MG63 (cell line): ENCODE results near the gene TRA2B. TPM values are rescaled to one million over a fixed set of nuclear protein-coding genes. Genes with fewer than 3 reads are reported as not detected.
"Not testable (repeated sequence)": the region's sequence is repeated elsewhere in the genome, so short reads cannot be mapped to it uniquely, and the experiment has no call there.

ENCODE experiments used
- DNase-seq: peaks from one replicate; pipeline ENCODE4 v3.0.0-alpha.2; 2020
- H3K27me3 ChIP-seq: fragments of 250-450 bp; sonication (Bioruptor Pico); 2 replicates; pipeline ENCODE4 v1.5.1; 2020; ENCODE audit warnings: mild to moderate bottlenecking, moderate library complexity
- H3K36me3 ChIP-seq: fragments of 250-450 bp; sonication (Bioruptor Pico); 2 replicates; pipeline ENCODE4 v1.5.1; 2020; ENCODE audit warnings: mild to moderate bottlenecking, moderate library complexity
- H3K4me3 ChIP-seq: fragments of 250-450 bp; sonication (Bioruptor Pico); 2 replicates; pipeline ENCODE4 v1.5.1; 2020; ENCODE audit warnings: mild to moderate bottlenecking, moderate library complexity
- H3K9me3 ChIP-seq: fragments of 250-450 bp; sonication (Bioruptor Pico); 2 replicates; pipeline ENCODE4 v1.5.1; 2020; ENCODE audit warnings: mild to moderate bottlenecking, moderate library complexity
- total RNA-seq: library from RNA; depleted of rRNA; stranded (reverse); fragments of >200 nt; shearing (Covaris generic); gene quantifications from 2 replicates; pipeline ENCODE4 v1.2.3, GENCODE V29; 2014; ENCODE audit warnings: low replicate concordance

The TRA2B gene
- total RNA-seq, 1 experiment from 2014 or later: 158 TPM

DNA sequence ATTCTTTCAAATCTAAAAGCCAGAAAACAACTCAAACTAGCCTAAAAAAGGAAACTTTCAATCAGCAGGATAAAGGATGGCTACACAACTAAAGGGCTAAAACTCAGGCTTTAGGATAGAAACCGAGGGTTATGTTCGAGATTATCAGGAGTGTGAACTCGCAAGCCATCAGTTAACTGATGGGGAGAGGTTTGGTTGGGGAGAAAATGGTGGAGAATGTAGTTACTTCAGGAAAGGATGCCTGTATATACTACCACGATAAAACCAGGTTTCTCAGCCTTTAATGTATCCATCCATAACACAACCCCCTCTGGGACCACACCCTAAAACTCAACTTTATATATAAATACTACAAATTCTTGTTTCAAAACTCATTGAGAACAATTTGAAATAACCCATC is 22.2 kb downstream of the TRA2B start:
- Histone ChIP-seq H3K36me3 (peaks cover 77% of the 10 kb centered on the region), H3K27me3 (no peaks in the 10 kb centered on the region)

GRCh38 chr3:185914911-185915629 is 22.7 kb downstream of the TRA2B start:
- Histone ChIP-seq H3K9me3 (no peaks in the 10 kb centered on the region), H3K4me3 (no peak overlapping the region), H3K36me3 (peaks cover 72% of the 10 kb centered on the region)

More for the DNA sequence above, 22.2 kb downstream of the TRA2B start:
- no peaks in the 10 kb centered on the region for H3K9me3 ChIP-seq
- DNase-seq: no peak
- no peak overlapping the region for H3K4me3 ChIP-seq

GRCh38 chr3:185912929-185913901 is 24.6 kb downstream of the TRA2B start:
- H3K4me3 ChIP-seq: no peak overlapping the region
- H3K36me3 ChIP-seq: peaks cover 53% of the 10 kb centered on the region
- H3K9me3 ChIP-seq: no peaks in the 10 kb centered on the region
- no peak for DNase-seq
- no peaks in the 10 kb centered on the region for H3K27me3 ChIP-seq

More at GRCh38 chr3:185914911-185915629, 22.7 kb downstream of the TRA2B start:
- H3K27me3 ChIP-seq: no peaks in the 10 kb centered on the region
- no peak for DNase-seq

DNA sequence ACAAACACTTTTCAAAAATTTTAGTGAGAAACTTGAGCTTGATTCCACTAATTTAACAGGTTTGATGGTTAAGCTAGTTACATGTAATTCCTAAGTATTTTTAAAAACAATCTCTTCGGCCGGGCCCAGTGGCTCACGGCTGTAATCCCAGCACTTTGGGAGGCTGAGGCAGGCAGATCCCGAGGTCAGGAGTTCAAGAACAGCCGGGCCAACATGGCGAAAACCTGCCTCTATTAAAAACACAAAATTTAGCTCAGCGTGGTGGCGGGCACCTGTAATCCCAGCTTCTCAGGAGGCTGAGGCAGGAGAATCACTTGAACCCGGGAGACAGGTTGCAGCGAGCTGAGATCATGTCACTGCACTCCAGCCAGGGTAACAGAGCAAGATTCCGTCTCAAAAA is 25.3 kb downstream of the TRA2B start:
- Histone ChIP-seq H3K4me3 (no peak overlapping the region), H3K36me3 (peaks cover 46% of the 10 kb centered on the region), H3K27me3 (no peaks in the 10 kb centered on the region), H3K9me3 (no peaks in the 10 kb centered on the region)
- DNase-seq: no peak

DNA sequence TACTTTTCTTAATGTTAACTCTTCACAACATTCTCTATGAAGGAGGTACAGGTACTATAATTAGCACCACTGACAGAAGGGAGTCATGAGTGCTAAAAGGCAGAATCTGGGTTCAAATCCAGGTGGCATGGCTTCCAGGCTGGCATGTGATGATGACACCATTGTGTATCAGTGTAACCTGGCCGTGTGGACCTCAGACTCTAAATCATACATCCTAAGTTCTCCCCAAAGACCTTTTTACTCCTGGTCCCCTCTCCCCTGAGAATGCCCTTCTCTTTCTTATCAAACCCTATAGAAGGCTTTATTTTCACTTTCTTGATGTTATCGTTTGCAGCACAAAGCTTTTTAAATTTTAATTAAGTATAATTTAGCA is 26.8 kb downstream of the TRA2B start:
- not testable (repeated sequence) for H3K9me3 ChIP-seq, H3K27me3 ChIP-seq, DNase-seq, H3K4me3 ChIP-seq
- peaks cover 32% of the 10 kb centered on the region for H3K36me3 ChIP-seq

GRCh38 chr3:185910322-185911075 is 27.3 kb downstream of the TRA2B start:
- not testable (repeated sequence) for DNase-seq, H3K9me3 ChIP-seq, H3K4me3 ChIP-seq, H3K27me3 ChIP-seq
- H3K36me3 ChIP-seq: peaks cover 26% of the 10 kb centered on the region

DNA sequence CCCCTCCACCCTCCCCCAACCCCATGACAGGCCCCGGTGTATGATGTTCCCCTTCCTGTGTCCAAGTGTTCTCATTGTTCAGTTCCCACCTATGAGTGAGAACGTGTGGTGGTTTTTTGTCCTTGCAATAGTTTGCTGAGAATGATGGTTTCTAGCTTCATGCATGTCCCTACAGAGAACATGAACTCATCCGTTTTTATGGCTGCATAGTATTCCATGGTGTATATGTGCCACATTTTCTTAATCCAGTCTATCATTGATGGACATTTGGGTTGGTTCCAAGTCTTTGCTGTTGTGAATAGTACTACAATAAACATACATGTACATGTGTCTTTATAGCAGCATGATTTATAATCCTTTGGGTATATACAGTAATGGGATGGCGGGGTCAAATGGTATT is 27.9 kb downstream of the TRA2B start:
- not testable (repeated sequence) for H3K27me3 ChIP-seq, H3K9me3 ChIP-seq, DNase-seq, H3K4me3 ChIP-seq
- H3K36me3 ChIP-seq: peaks cover 20% of the 10 kb centered on the region

DNA sequence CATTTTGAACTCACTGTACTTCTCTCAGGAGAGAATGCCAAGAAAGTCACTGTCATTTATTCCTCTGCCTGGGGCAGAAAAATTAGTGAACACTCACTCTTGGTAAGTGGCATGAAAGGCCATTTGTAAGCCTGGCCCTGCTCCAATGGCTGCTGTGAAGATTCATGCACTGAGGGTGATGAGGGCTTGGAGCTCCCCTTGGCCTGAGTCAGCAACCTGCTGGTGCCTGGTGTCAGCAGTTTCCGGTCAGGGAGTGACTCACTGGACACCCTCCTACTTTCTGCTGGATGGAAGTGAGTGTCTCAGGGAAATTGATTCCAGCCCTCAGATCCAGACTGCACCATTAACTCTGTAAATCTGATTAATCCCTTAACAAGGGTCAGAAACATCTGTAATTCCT is 37.6 kb downstream of the TRA2B start:
- Histone ChIP-seq H3K36me3 (no peaks in the 10 kb centered on the region), H3K27me3 (no peaks in the 10 kb centered on the region), H3K4me3 (no peak overlapping the region), H3K9me3 (no peaks in the 10 kb centered on the region)
- peak; percentile 99 for DNase-seq

DNA sequence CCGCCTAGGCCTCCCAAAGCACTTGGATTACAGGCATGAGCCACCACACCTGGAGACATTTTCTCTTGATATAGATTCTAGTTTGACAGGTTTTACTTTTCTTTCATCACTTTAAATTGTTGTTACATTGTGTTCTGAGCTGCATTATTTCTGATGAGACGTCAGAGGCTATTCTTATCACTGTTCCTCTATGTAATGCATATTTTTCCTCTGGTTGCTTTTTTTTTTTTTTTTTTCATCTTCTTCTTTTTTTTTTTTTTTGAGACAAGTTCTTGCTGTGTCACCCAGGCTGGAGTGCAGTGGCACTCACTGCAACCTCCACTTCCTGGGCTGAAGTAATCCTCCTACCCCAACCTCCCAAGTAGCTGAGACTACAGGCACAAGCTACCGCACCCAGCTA is 41.2 kb downstream of the TRA2B start:
- Histone ChIP-seq H3K9me3 (no peaks in the 10 kb centered on the region), H3K4me3 (no peak overlapping the region), H3K36me3 (no peaks in the 10 kb centered on the region), H3K27me3 (no peaks in the 10 kb centered on the region)
- no peak for DNase-seq

DNA sequence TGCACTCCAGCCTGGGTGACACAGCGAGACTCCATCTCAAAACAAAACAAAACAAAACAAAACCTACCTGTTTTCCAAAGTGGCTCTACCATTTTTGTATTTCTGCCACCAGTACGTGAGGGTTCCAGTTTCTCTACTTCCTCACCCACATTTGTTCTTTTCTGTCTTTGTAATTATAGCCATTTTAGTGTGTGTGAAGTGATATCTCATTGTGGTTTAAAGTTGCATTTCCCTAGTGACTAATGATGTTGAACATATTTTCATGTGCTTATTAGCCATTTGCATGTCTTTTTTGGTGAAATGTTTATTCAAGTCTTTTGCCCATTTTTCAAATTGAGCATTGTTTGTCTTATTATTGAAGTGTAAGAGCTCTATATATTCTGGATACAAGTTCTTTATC is 50.7 kb downstream of the TRA2B start:
- Histone ChIP-seq H3K27me3 (peaks cover 2% of the 10 kb centered on the region; the same call in 1 of the 2 replicates), H3K9me3 (no peaks in the 10 kb centered on the region), H3K4me3 (no peak overlapping the region), H3K36me3 (no peaks in the 10 kb centered on the region)
- DNase-seq: no peak

DNA sequence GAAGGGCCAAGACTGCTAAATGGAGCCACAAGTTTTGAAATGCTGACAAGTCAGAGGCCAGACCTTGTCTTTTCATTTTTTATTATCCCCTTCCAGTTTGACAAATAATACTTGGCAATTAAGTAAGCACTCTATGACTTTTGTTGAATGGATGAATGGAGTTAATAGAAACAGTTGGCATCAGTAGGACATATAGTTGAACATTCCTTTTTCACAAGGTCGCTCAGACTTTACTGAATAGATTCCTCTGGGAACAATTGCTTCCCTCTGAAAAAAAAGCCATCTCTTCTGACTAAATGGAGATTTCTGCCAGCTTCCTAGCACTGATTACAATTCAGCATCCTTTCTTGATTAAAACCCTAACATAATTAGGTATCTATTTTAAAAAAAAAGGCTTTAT is 53.2 kb downstream of the TRA2B start:
- no peaks in the 10 kb centered on the region for H3K36me3 ChIP-seq
- no peaks in the 10 kb centered on the region for H3K9me3 ChIP-seq
- DNase-seq: no peak
- peaks cover 2% of the 10 kb centered on the region; the same call in 1 of the 2 replicates for H3K27me3 ChIP-seq
- H3K4me3 ChIP-seq: no peak overlapping the region

DNA sequence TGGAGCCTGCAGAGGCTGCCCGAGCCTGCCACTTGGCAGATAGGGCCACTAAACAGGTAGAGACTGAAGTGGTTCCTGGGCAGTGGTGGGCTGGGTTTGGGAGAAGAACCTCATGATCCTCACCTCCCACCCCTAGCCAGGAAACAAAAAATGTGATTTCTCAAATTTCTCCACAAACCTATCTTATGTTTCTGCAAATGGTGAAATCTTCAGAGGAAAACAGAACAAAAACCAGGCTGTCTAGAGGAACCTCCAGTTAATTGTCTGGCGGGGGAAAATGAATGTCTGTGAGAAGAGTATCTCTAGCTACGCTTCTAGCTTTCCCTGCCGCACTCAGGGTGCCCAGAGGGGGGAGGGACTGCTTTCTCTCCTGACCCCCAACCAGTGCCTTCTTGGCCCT is 55.9 kb downstream of the TRA2B start:
- no peak for DNase-seq
- H3K4me3 ChIP-seq: no peak overlapping the region
- H3K36me3 ChIP-seq: no peaks in the 10 kb centered on the region
- peaks cover 2% of the 10 kb centered on the region; the same call in 1 of the 2 replicates for H3K27me3 ChIP-seq
- H3K9me3 ChIP-seq: no peaks in the 10 kb centered on the region

GRCh38 chr3:185880600-185880999 is 57.2 kb downstream of the TRA2B start:
- no peaks in the 10 kb centered on the region for H3K9me3 ChIP-seq
- no peaks in the 10 kb centered on the region for H3K36me3 ChIP-seq
- DNase-seq: peak; percentile 15
- no peak overlapping the region for H3K4me3 ChIP-seq
- no peaks in the 10 kb centered on the region for H3K27me3 ChIP-seq

DNA sequence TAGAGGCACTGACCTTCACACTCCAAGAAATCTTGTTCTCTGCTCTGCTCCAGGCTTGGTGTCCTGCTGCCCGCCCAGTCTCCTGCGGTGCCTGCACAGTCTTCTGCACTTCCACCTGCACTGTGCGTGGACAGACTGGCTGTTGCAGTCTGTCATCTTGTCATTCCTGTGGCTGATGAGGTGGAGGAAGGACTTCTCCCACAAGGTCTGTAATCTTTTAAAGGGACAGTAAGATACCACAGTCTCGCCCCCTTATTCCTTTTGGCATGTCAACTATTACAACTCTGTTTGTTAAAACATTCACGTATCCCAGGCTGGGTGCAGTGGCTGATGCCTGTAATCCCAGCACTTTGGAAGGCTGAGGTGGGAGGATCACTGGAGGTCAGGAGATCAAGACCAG is 58.9 kb downstream of the TRA2B start:
- H3K9me3 ChIP-seq: no peaks in the 10 kb centered on the region
- H3K36me3 ChIP-seq: no peaks in the 10 kb centered on the region
- no peak overlapping the region for H3K4me3 ChIP-seq
- DNase-seq: no peak
- H3K27me3 ChIP-seq: no peaks in the 10 kb centered on the region

- no peak overlapping the region for H3K4me3 ChIP-seq
- no peaks in the 10 kb centered on the region for H3K9me3 ChIP-seq
- no peak for DNase-seq
- no peaks in the 10 kb centered on the region for H3K36me3 ChIP-seq
- no peaks in the 10 kb centered on the region for H3K27me3 ChIP-seq
These were observed 63.7 kb downstream of the TRA2B start for GRCh38 chr3:185874119-185874518.

- Histone ChIP-seq H3K4me3 (no peak overlapping the region), H3K27me3 (no peaks in the 10 kb centered on the region), H3K36me3 (no peaks in the 10 kb centered on the region), H3K9me3 (no peaks in the 10 kb centered on the region)
- no peak for DNase-seq
These were observed 70.2 kb downstream of the TRA2B start for GRCh38 chr3:185867650-185868049.

DNA sequence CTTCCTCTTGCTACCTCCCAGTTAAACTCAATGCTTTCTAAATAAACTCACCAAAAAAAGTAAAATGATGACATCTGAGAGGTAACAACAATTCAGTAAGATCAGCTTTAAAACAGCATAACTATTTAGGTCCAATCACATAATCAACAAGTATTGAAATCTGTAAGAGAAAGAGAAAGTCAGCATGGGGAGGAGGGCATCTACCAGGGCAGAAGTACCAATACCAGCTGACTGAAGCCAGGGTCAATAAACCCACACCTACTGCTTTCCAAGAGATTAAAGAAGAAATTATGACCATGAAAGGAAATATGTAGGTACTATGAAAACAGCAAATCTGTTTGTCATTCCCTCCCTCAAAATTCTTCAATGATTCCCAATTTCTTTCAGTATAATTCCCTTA is 70.8 kb downstream of the TRA2B start:
- Histone ChIP-seq H3K9me3 (no peaks in the 10 kb centered on the region), H3K4me3 (no peak overlapping the region), H3K36me3 (no peaks in the 10 kb centered on the region), H3K27me3 (no peaks in the 10 kb centered on the region)
- no peak for DNase-seq
